AG10803 (cell line): ENCODE results near the gene PKP3.
"Not testable (repeated sequence)": the region's sequence is repeated elsewhere in the genome, so short reads cannot be mapped to it uniquely, and the experiment has no call there.

Source experiments
- DNase-seq: peaks from one replicate; pipeline ENCODE4 v3.0.0; 2010; ENCODE audit warnings: low read depth
- H3K4me3 ChIP-seq: 2 replicates; pipeline ENCODE4 v1.5.1; 2011; ENCODE audit warnings: mild to moderate bottlenecking, low read length, control low read depth
- TF ChIP-seq, protein P1 (sequence below): conservative IDR thresholded peaks from 2 replicates; pipeline ENCODE4 v1.5.1; 2011; ENCODE audit warnings: mild to moderate bottlenecking, low read length, control low read depth, inconsistent platforms

The PKP3 gene

GRCh38 chr11:432501-433100, 38.6 kb downstream of the PKP3 start:
- no peak for DNase-seq
- no peak overlapping the region for H3K4me3 ChIP-seq
- TF ChIP-seq, protein P1, sequence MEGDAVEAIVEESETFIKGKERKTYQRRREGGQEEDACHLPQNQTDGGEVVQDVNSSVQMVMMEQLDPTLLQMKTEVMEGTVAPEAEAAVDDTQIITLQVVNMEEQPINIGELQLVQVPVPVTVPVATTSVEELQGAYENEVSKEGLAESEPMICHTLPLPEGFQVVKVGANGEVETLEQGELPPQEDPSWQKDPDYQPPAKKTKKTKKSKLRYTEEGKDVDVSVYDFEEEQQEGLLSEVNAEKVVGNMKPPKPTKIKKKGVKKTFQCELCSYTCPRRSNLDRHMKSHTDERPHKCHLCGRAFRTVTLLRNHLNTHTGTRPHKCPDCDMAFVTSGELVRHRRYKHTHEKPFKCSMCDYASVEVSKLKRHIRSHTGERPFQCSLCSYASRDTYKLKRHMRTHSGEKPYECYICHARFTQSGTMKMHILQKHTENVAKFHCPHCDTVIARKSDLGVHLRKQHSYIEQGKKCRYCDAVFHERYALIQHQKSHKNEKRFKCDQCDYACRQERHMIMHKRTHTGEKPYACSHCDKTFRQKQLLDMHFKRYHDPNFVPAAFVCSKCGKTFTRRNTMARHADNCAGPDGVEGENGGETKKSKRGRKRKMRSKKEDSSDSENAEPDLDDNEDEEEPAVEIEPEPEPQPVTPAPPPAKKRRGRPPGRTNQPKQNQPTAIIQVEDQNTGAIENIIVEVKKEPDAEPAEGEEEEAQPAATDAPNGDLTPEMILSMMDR = no peak

DNA sequence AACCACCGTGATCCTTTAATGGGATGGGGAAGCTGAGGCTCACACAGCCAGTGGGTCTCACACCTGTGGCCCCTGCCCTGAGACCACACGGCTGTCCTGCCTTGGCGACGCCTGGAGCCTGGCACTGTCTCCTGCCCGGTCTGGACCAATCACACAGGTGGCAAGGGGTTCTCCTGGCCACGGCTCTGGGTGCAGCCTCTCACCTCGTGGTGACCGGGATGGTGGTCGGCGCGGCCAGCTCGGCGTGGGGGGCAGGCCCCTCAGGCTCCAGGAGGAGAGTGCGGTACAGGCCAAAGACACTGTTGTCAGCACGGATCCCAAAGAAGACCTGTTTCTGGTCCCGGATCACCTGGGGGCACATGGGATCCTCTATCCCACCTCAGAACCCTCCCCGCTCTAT, 39.1 kb downstream of the PKP3 start:
- no peak overlapping the region for H3K4me3 ChIP-seq
- TF ChIP-seq, protein P1 = no peak
- no peak for DNase-seq

DNA sequence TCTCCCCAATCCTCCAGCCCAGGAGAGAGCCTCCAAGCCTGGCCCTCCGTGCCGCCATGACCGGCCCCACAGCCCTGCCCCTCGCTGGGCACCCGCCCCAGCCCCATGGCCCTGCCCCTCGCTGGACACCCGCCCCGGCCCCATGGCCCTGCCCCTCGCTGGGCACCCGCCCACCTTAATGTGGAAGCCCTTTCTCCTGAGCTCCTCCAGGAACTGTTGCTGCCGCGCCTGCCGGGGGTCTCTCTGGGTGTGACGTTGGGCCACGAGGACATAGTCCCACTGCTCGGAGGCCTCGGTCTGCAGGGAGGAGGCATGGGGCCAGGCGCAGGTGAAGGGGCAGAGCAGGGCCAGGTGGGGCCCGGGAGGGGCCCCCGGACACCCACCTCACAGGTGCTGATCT, 39.6 kb downstream of the PKP3 start:
- TF ChIP-seq, protein P1 = no peak
- H3K4me3 ChIP-seq = no peak overlapping the region
- no peak for DNase-seq

- no peak overlapping the region for H3K4me3 ChIP-seq
- TF ChIP-seq, protein P1 = no peak
- DNase-seq = no peak
These were observed 40.5 kb downstream of the PKP3 start for GRCh38 chr11:434496-434895.

DNA sequence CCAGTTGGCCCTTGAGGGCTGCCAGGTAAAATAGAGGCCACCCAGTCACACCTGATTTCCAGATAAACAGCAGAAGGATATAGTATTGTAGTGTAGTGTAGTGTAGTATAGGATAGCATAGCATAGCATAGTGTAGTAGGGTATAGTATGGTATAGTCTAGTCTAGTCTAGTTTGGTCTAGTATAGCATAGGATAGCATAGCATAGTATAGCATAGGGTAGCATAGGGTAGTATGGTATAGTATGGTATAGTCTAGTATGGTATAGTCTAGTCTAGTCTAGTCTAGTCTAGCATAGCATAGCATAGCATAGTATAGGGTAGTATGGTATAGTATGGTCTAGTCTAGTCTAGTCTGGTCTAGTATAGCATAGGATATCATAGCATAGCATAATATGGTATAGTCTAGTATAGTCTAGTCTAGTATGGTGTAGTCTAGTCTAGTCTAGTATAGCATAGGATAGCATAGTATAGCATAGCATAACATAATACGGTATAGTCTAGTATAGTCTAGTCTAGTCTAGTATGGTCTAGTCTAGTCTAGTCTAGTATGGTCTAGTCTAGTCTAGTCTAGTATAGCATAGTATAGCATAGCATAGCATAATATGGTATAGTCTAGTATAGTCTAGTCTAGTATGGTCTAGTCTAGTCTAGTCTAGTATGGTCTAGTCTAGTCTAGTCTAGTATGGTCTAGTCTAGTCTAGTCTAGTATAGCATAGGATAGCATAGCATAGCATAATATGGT, 41.2 kb downstream of the PKP3 start:
- not testable (repeated sequence) for DNase-seq, H3K4me3 ChIP-seq

DNA sequence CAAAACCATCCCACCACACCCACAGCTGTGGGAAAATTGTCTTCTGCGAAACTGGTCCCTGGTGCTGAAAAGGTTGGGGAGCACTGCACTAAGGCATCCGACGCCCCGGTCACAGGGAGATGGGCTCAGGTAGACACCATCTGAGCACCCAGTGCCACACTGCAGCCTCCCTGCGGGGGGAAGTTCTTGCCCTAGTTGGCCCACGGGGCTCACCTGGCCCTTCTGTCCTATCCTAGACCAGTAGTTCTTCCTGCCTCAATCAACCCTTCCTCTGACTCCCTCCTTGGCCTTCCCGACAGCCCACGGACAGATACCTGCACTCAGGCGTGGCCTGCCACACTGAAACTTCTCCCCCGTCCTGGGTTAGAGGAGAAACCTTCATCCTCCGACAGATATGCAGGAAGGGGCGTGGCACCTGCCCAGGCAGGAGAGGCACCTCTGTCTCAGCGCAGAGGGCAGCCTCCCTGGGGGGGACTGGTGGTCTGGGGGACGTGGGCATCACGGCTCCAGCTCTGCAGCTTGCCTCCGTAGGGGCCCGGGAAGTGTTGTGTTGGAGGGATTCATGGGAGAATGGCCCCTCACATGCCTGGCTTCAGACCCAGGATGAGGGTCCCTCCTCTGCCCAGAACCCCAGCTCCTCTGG, 43.3 kb downstream of the PKP3 start:
- no peak overlapping the region for H3K4me3 ChIP-seq
- no peak for DNase-seq
- TF ChIP-seq, protein P1 = no peak

GRCh38 chr11:438101-438844, 44.3 kb downstream of the PKP3 start:
- H3K4me3 ChIP-seq = no peak overlapping the region
- TF ChIP-seq, protein P1 = no peak
- DNase-seq = no peak
